PC-3 (cell line): ENCODE measurements around the gene CGA.
"Not testable (repeated sequence)": the region's sequence is repeated elsewhere in the genome, so short reads cannot be mapped to it uniquely, and the experiment has no call there.

Source experiments
- EZH2 ChIP-seq: fragments of 300-600 bp; sonication (generic); IDR thresholded peaks from one replicate; pipeline ENCODE4 v1.6.1; 2017; ENCODE audit warnings: antibody characterized with exemption, mild to moderate bottlenecking, low read length; ENCODE audit not compliant: unreplicated experiment
- EZH2phosphoT487 ChIP-seq: fragments of 300-600 bp; sonication (generic); IDR thresholded peaks from 2 replicates; pipeline ENCODE4 v1.6.1; 2018; ENCODE audit warnings: mild to moderate bottlenecking, antibody characterized with exemption, low read length, borderline replicate concordance
- TF ChIP-seq, protein P1 (sequence below): fragments of 300-600 bp; sonication (generic); conservative IDR thresholded peaks from 2 replicates; pipeline ENCODE4 v1.5.1; 2017; ENCODE audit warnings: antibody characterized with exemption, low read depth, mild to moderate bottlenecking, low read length

DNA sequence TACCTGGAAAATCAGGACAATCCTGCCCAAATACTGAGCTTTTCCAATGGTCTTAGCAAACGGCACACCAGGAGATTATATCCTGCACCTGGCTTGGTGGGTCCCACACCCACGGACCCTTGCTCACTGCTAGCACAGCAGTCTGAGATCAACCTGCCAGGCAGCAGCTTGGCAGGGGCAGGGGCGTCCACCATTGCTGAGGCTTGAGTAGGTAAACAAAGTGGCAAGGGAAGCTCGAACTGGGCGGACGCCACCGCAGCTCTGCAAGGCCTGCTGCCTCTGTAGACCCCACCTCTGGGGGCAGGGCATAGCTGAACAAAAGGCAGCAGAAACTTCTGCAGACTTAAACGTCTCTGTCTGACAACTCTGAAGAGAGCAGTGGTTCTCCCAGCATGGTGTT, 45.0 kb upstream of the CGA start:
- TF ChIP-seq, protein P1, sequence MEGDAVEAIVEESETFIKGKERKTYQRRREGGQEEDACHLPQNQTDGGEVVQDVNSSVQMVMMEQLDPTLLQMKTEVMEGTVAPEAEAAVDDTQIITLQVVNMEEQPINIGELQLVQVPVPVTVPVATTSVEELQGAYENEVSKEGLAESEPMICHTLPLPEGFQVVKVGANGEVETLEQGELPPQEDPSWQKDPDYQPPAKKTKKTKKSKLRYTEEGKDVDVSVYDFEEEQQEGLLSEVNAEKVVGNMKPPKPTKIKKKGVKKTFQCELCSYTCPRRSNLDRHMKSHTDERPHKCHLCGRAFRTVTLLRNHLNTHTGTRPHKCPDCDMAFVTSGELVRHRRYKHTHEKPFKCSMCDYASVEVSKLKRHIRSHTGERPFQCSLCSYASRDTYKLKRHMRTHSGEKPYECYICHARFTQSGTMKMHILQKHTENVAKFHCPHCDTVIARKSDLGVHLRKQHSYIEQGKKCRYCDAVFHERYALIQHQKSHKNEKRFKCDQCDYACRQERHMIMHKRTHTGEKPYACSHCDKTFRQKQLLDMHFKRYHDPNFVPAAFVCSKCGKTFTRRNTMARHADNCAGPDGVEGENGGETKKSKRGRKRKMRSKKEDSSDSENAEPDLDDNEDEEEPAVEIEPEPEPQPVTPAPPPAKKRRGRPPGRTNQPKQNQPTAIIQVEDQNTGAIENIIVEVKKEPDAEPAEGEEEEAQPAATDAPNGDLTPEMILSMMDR: not testable (repeated sequence)
- TF ChIP-seq EZH2phosphoT487, EZH2: not testable (repeated sequence)
